Vagina (tissue), 2 donors: ENCODE measurements around the gene VPS41.

ENCODE experiments used
- CTCF ChIP-seq, 3 experiments: fragments of 450-650 bp in 2 of 3; fragments of 200-600 bp in 1 of 3; sonication (generic) in 1 of 3; IDR thresholded peaks; one replicate each; pipeline ENCODE4 v1.5.1; 2017 to 2019; ENCODE audit warnings: antibody characterized with exemption in 3 of 3, mild to moderate bottlenecking in 2 of 3, moderate library complexity in 2 of 3
- POLR2A ChIP-seq, 2 donors: fragments of 450-650 bp; IDR thresholded peaks; one replicate each; pipeline ENCODE4 v1.6.1; 2017; ENCODE audit warnings: antibody characterized with exemption in 2 of 2, mild to moderate bottlenecking in 2 of 2, moderate library complexity in 2 of 2
- POLR2AphosphoS5 ChIP-seq, 2 donors: sonication (generic); formaldehyde crosslinking; IDR thresholded peaks; one replicate each; pipeline ENCODE4 v1.9.0; 2017; ENCODE audit warnings: antibody characterized with exemption in 2 of 2, mild to moderate bottlenecking in 2 of 2, low read depth in 1 of 2; ENCODE audit not compliant: insufficient read depth in 1 of 2

DNA sequence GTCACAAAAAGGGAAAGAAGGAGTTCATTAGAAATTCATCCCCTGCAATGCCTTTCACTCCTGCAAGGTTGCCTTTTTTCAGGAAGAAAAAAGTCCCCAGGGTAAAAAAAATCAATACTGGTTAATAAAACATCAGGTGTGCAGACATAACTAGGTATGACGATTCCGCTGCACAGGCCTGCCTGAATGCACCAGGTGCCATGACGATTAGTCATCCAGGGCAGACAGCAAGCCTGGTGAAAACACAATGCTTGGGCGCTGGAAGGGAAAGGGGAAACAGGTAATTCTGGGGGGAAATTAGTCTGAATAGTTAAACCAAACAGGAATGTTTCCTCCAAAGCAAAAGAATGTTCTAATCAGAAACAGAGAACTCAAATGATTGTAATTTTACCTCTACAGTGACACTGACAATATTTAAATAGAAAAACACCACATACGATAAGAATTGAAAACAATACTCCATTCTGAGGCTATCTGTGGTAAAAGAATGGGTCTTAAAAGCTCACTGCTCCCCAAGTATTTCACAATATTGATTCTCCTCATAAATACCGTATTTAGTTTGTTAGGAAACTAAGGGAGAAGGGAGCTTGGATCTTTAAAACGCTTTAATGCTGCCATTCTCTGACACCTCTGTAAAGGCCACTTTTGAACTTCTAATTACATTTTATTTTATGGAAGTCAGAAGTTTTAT, 45.2 kb downstream of the VPS41 start:
- TF ChIP-seq POLR2A (IDR thresholded peaks at IDR 0.05) (no peak), CTCF (IDR thresholded peaks at IDR 0.05) (no peak), POLR2AphosphoS5 (IDR thresholded peaks at IDR 0.05; ENCODE audit: insufficient read depth in 1 of 2, low read depth in 1 of 2) (peak in 1 of 2 donors; percentile 40)
